NCI-H69 (cell line): Measurements from ENCODE around the gene CD3E.
"Not testable (repeated sequence)": the region's sequence is repeated elsewhere in the genome, so short reads cannot be mapped to it uniquely, and the experiment has no call there.

Experiments used
- DNase-seq: peaks from one replicate; lab custom pipeline; 2025; lab: John Stamatoyannopoulos, UW

Gene CD3E

DNA sequence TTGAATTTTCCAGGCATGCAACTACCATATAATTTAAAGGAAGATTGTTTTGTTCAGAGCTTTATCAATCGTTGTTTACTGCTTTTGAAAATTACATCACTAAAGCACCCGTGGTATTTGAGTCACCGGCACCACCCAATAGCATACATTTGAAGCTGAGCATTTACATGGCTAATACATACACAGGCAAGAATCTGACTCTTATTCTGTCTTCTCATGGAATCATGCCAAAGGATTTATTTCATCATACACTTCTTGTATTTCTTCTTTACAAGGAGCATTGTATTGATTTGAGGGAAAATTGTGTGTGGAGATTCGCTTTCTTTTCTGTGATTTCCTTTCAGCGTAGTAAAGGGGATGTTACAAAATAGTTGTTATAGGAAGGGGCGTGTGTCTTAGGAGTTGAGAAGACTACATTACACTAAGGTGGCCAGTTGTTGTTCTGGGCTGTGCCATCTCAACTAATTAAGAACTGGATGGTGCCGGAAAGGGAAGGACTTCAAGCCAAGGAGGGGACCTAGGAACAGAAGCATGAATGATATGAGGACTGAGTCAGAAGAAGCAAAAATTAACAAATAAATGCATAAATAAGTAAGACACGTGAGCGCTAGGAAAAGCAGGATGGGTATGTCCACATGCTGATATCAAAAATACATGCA is 12.9 kb upstream of the CD3E start:
- no peak for DNase-seq

DNA sequence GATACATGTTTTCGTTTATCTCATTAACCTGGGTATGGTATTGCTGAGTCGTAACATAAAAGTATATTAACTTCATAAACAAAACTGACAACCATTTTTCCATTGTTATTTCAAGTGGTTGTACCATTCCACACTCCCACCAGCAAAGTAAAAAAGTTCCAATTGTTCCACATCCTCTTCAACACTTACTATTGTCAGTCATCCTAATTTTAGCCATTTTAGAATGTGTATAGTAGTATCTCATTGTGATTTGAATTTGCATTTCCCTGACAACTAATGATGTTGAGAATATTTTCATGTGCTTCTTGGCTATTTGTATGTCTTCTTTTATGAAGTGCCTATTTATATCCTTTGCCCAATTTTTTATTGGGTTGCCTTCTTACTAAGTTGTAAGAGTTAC is 10.5 kb upstream of the CD3E start:
- DNase-seq = no peak

DNA sequence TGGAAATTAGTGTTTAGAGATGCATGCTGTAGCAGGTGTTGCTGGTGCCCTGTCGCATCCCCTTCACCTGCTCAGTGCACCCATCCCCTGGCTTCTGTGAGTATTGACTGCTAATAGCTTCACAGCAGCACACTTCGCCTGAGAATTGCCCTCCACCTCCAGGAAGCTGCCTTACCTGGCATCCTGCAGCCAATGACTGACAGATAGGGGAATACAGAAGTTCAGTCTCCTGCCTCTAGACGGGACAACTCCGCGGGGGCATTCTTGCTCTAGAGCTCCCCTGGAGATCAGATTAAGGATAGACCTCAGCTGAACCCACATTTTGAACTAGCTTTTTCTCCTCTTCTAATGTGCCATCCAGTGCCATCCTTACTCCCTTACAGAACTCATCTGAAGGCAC is 9.3 kb upstream of the CD3E start:
- DNase-seq = no peak

DNA sequence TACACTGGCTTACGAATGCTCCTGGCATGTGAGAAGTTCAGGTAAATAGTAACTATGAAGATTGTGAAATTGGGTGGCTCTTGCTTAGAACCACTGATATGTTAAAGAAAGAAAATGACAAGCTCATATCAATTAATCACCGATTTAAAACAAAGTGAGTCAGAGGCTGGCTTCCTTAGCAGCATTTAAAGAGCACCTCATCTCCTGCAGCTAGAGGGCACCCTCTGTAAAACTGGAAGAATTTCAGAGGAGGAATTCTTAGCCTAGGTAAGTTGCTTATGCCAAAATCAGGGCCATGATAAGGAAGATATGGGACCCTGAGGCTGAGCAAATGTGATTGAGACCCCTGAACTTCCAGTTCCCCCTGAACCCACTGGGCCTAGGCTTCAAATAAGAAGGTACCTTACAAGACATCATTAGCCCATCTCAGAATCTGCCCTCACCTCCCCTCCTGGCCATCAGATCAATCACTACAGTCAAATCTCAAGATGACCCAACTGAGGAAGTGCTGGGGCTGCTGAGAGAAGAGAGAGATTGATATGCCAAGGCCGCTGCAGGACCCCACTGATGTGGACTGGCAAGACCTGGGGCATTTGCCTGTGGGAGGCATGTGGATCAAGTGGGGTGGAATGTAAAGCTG is 8.6 kb upstream of the CD3E start:
- DNase-seq = peak; percentile 44

DNA sequence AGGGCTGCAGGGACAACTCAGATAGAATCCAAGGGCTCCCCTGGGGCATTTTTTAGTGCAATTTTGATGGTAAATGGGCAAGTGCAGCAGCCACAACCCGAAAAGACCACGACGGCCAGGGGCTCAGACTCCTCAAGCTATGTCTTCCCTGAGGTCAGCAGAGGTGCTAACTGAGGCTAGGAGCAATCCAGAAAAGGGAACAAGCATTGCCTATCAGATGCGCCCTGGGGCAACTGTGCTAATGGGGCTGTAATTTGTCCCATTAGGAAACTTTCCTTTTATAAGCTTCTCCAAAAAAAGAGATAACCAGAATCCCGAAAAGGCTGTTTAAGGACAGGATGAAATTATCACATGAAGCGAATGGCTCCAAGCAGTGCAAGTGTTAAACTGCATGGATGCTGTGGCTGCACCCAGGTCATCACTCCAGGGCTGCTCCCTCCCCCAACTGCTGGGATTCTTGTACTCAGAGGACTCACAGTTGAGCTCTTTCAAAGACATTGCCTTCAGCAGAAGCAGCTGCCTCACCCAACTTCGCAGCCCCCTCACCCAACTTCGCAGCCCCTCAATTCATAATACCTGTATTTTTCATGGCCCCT is 2.8 kb upstream of the CD3E start:
- no peak for DNase-seq

GRCh38 chr11:118304227-118304567 is 333 bp upstream of the CD3E start:
- no peak for DNase-seq

GRCh38 chr11:118305726-118306125 is 1.2 kb downstream of the CD3E start:
- DNase-seq = peak; percentile 20

GRCh38 chr11:118306556-118306955 is 2.0 kb downstream of the CD3E start:
- DNase-seq = no peak

- DNase-seq = not testable (repeated sequence)
Measured at GRCh38 chr11:118308995-118309528, 4.5 kb downstream of the CD3E start.

DNA sequence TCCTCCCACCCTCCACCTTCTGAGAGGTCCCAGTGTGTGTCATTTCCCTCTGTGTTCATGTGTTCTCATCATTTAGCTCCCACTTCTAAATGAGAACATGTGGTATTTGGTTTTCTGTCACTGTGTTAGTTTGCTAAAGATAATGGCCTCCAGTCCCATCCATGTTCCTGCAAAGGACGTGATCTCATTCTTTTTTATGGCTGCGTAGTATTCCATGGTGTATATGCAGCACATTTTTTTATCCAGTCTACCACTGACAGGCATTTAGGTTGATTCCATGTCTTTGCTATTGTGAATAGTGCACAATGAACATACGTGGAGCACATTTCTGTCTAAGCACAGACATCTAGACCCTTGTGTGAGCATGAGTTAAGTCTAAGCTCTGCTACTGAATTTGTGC is 5.7 kb downstream of the CD3E start:
- DNase-seq = no peak

- DNase-seq = no peak
Measured at GRCh38 chr11:118310781-118311485, 6.4 kb downstream of the CD3E start.

- DNase-seq = peak; percentile 15
Measured at GRCh38 chr11:118311518-118311917, 7.0 kb downstream of the CD3E start.

GRCh38 chr11:118312328-118312727 is 7.8 kb downstream of the CD3E start:
- no peak for DNase-seq

DNA sequence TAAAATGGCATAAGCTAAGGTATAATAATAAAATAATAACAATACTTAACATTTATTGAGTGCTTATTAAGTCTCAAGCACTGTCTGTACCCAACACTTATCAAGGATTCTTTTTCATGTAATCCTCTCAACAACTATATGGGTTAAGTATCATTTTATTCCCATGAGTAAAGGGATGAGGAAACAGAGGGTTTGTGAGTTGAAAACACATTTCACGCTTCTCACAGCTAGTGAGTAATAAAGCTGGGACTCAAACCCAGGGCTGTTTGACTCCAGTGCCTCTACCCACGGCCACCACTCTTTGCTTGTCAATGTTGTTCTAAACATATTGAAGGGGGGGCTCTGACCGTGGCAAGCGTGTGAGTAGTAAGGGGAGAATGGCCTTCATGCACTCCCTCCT is 8.7 kb downstream of the CD3E start:
- DNase-seq = no peak

DNA sequence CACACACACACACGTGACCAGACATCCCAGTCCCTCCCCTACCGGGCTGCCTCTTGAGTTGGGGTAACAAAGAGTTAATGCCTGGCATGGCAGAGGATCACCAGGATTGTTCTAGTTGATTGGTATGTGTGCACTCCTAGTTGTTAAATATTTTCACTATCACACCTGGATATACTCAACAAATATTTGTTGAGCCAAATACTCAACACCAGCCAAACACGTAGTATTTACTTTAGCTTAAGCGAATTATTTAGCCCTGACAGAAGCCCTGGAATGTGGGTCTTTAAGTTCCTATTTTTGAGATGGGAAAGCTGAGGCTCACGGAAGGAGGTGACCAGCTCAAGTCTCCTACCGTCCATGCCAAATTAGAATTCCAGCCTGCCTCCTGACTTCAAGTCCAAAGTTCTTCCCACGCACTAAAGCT is 10.5 kb downstream of the CD3E start:
- DNase-seq = peak; percentile 31

DNA sequence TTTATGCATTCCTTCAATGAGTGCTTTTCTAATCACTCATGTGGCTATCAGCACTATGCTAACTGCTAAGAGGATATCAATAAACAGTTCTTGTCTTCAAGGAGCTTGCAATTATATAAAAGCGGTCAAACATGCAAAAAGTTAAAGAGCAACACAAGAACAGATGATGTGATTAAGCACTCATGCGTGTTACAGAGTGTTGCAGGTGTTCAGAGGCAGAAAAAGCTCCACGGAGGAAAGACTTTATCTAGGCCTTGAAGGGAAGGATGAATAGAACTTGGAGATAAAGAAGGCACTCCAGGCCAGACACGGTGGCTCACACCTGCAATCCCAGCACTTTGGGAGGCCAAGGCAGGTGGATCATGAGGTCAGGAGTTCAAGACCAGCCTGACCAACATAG is 13.6 kb downstream of the CD3E start:
- no peak for DNase-seq

DNA sequence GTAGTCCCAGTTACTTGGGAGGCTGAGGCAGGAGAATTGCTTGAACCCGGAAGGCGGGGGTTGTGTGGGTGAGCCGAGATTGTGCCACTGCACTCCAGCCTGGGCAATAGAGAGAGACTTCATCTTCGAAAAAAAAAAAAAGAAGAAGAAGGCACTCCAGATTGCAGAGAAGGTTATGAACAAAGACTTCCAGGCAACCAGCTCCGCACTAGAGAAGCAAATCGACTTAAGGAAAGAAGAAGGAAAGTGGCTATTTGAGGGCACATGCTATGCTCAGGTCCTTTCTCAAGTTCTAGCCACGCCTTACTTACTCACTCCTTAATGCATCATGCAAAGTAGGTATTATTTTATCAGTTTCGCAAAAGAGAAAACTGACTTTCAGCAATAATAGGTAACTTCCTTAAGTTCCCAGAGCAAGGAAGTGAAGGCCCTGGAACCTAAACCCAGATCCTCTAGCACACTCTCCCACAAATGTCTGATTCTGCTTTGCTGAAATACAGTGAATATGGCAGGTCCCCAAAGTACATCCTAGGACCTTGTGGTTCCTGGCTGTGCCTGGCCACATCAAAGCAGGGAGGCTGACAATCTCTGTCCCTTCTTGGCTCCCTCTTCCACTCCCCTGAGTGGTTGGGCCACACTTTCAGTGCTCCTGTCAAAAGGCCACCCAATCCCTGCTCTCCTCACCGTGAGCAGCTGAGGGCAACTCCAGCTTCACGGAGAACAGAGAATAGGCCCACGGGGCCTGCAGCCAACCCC is 14.2 kb downstream of the CD3E start:
- no peak for DNase-seq

DNA sequence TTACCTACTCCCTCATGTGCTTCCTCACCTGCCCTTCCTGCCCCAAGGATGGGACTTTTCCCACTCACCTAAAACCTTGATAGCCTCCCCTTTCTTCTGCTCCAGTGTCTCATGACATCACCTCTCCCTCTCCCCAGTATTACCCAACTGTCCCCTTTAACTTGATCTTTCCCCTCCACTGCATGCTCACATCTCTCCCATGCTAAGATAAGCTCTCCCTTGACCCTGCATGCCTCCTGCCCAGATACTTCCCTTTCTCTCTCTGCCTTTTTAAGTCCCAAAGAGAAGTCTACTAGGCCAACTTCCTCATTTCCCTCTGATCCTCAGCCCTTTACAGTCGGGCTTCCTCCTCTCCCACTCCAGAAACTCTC is 14.8 kb downstream of the CD3E start:
- DNase-seq = no peak

DNA sequence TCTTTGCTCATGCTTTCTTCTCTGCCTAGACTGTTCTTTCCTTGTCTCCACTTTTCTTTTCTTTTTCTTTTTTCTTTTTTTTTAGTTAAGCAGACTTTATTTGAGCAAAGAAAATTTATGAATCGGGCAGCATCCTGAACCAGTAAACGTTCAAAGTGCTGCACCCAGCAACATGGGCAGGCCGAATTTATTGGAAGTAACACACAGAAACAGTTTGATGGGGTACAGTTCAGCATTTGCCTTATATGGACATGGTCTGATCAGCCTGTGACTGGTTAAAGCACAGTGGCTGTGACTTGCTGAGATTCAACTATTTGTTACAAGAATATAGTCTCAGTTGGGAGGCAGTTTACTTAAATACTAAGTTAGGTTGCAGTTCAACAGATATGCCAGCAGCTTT is 16.0 kb downstream of the CD3E start:
- DNase-seq = no peak

GRCh38 chr11:118321386-118322082 is 17.0 kb downstream of the CD3E start:
- no peak for DNase-seq

DNA sequence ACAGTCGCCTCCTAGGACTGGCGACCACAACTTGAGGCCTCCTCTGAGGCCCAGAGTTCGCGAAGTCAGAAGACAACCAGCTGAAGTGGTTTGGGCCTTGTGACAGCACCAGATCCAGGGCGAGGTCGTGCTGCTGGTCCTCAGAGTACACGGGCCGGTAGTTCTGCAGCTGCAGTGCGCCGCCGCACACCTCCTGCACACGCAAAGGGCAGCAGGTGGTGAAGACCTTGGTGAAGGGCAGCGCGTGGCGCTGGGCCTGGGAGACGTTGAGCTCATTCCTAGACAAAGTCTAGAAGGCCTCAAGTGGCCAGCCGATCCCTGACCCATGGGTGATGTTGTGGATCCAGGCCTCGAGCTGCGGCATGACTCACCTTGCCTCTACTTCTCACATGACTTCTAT is 18.2 kb downstream of the CD3E start:
- DNase-seq = no peak

- DNase-seq = no peak
Measured at GRCh38 chr11:118325283-118325682, 20.8 kb downstream of the CD3E start.
